Endothelial cell (in vitro differentiated cells): ENCODE results near the gene LRBA. TPM values are rescaled to one million over a fixed set of nuclear protein-coding genes. Genes with fewer than 3 reads are reported as not detected.

Experiments
- DNase-seq: peaks from one replicate; pipeline ENCODE4 v3.0.0; 2021; ENCODE audit warnings: low spot score
- H3K27ac Mint-ChIP-seq: one replicate; pipeline ENCODE4 v1.8.0; 2021; ENCODE audit warnings: mixed read lengths, inconsistent platforms; ENCODE audit not compliant: unreplicated experiment
- H3K27me3 Mint-ChIP-seq: one replicate; pipeline ENCODE4 v1.8.0; 2021; ENCODE audit warnings: mild to moderate bottlenecking, moderate library complexity, mixed read lengths, inconsistent platforms; ENCODE audit not compliant: unreplicated experiment
- H3K36me3 Mint-ChIP-seq: one replicate; pipeline ENCODE4 v1.8.0; 2021; ENCODE audit warnings: mild to moderate bottlenecking, low read depth, mixed read lengths, inconsistent platforms; ENCODE audit not compliant: unreplicated experiment
- H3K4me1 Mint-ChIP-seq: one replicate; pipeline ENCODE4 v1.8.0; 2021; ENCODE audit warnings: mild to moderate bottlenecking, mixed read lengths, inconsistent platforms; ENCODE audit not compliant: unreplicated experiment
- H3K4me3 Mint-ChIP-seq: one replicate; pipeline ENCODE4 v1.8.0; 2021; ENCODE audit warnings: mild to moderate bottlenecking, mixed read lengths, inconsistent platforms; ENCODE audit not compliant: unreplicated experiment
- H3K9me3 Mint-ChIP-seq: one replicate; pipeline ENCODE4 v1.8.0; 2021; ENCODE audit warnings: mixed read lengths, inconsistent platforms; ENCODE audit not compliant: unreplicated experiment
- total RNA-seq: library from RNA; stranded (reverse); fragmentation: NEBNext Ultra II Directional; extraction: Animal tissue kit (Norgen Biotek cat#: 25700); gene quantifications from one replicate; pipeline ENCODE4 v1.2.1, GENCODE V29; 2021; ENCODE audit not compliant: unreplicated experiment
- TF ChIP-seq, protein P1 (sequence below): fragments of 200-600 bp; sonication (generic); IDR thresholded peaks from one replicate; pipeline ENCODE4 v1.5.0; 2021; ENCODE audit warnings: antibody characterized with exemption; ENCODE audit not compliant: unreplicated experiment

LRBA gene
- total RNA-seq, 1 donor from 2014 or later: 44.3 TPM

DNA sequence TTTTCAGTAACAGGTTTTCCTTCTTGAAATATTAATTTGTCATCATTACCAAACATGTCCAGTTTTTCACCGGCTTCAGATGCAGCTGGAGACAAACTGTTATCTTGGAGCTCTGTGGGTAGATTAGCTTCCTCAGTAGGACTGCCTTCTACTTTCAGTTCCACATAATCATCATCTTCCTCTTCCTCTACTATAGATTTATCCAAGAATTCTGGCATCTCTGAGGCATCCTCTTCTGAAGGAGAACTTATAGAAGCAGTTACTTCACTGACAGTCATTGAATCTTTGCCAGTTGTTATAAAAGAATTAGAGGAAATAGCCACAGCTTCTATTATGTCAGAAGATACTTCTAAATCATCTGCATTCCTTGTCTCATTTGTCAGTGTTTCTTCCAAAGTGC lies 162.9 kb downstream of the LRBA start:
- DNase-seq: no peak
- H3K36me3 Mint-ChIP-seq: no peaks in the 10 kb centered on the region
- no peaks in the 10 kb centered on the region for H3K27me3 Mint-ChIP-seq
- no peak overlapping the region for H3K27ac Mint-ChIP-seq
- H3K9me3 Mint-ChIP-seq: no peaks in the 10 kb centered on the region
- TF ChIP-seq, protein P1, sequence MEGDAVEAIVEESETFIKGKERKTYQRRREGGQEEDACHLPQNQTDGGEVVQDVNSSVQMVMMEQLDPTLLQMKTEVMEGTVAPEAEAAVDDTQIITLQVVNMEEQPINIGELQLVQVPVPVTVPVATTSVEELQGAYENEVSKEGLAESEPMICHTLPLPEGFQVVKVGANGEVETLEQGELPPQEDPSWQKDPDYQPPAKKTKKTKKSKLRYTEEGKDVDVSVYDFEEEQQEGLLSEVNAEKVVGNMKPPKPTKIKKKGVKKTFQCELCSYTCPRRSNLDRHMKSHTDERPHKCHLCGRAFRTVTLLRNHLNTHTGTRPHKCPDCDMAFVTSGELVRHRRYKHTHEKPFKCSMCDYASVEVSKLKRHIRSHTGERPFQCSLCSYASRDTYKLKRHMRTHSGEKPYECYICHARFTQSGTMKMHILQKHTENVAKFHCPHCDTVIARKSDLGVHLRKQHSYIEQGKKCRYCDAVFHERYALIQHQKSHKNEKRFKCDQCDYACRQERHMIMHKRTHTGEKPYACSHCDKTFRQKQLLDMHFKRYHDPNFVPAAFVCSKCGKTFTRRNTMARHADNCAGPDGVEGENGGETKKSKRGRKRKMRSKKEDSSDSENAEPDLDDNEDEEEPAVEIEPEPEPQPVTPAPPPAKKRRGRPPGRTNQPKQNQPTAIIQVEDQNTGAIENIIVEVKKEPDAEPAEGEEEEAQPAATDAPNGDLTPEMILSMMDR: no peak
- H3K4me3 Mint-ChIP-seq: no peak overlapping the region
- no peaks in the 10 kb centered on the region for H3K4me1 Mint-ChIP-seq

DNA sequence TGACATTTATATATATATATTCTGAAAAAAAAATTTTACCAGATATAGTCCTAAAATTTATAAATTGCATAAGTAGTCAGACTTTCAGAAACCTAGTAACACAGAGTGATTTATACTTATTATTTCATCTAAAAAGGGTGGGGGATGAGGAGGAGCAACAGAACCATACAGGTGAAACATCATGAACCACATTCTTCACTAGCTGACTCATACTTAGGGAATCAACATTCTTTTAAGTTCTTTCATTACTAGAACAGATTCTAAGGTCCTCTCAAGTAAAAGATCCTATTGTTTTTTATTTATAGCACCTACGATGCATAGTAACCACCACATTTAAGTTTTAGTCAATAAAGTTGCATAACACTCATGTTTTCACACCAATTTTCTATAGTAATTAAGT lies 166.1 kb downstream of the LRBA start:
- TF ChIP-seq, protein P1: no peak
- Mint-ChIP-seq H3K27ac (no peak overlapping the region), H3K27me3 (no peaks in the 10 kb centered on the region), H3K4me1 (no peaks in the 10 kb centered on the region), H3K9me3 (no peaks in the 10 kb centered on the region), H3K4me3 (no peak overlapping the region), H3K36me3 (no peaks in the 10 kb centered on the region)
- no peak for DNase-seq

- Mint-ChIP-seq H3K9me3 (no peaks in the 10 kb centered on the region), H3K27me3 (peaks cover 2% of the 10 kb centered on the region), H3K4me3 (no peak overlapping the region), H3K4me1 (peaks cover 14% of the 10 kb centered on the region), H3K36me3 (peaks cover 12% of the 10 kb centered on the region), H3K27ac (no peak overlapping the region)
- no peak for DNase-seq
- TF ChIP-seq, protein P1: no peak
Observed at GRCh38 chr4:150828159-150828558, 186.9 kb downstream of the LRBA start.

- peaks cover 14% of the 10 kb centered on the region for H3K4me1 Mint-ChIP-seq
- H3K4me3 Mint-ChIP-seq: no peak overlapping the region
- TF ChIP-seq, protein P1: no peak
- H3K27ac Mint-ChIP-seq: no peak overlapping the region
- H3K27me3 Mint-ChIP-seq: peaks cover 2% of the 10 kb centered on the region
- DNase-seq: no peak
- peaks cover 12% of the 10 kb centered on the region for H3K36me3 Mint-ChIP-seq
- no peaks in the 10 kb centered on the region for H3K9me3 Mint-ChIP-seq
Observed at GRCh38 chr4:150827226-150827625, 187.9 kb downstream of the LRBA start.

DNA sequence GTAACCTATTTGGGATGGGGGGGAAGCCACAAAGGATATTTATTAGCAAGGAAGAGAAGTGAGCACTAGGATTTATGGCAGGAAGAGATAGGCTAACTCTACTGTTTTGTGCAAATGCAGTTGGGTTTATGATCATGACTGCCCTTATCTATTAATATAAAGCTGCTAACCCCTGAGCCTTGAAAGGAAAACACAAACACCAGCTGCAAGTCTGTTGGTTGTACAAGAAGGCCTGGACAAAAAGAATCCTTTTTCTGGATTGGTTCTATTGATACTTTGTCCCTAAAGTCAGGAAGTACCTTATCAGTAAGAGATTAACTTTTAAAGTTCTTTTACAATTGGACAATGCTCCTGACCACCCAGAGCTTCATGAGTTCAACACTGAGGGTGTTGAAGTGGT lies 188.8 kb downstream of the LRBA start:
- H3K27me3 Mint-ChIP-seq: peaks cover 2% of the 10 kb centered on the region
- no peak overlapping the region for H3K4me3 Mint-ChIP-seq
- TF ChIP-seq, protein P1: no peak
- peaks cover 12% of the 10 kb centered on the region for H3K36me3 Mint-ChIP-seq
- H3K27ac Mint-ChIP-seq: peak overlapping the region; percentile 44
- peaks cover 14% of the 10 kb centered on the region for H3K4me1 Mint-ChIP-seq
- no peak for DNase-seq
- no peaks in the 10 kb centered on the region for H3K9me3 Mint-ChIP-seq
